ENCODE results near the gene CACNB4.

Gene CACNB4

GRCh38 chr2:151861174-151861573, 237.7 kb downstream of the CACNB4 start:
- no peak for DNase-seq (ENCODE audit: low read depth, low spot score)

GRCh38 chr2:151860613-151861146, 238.2 kb downstream of the CACNB4 start:
- H3K9me3 ChIP-seq (ENCODE audit: insufficient read depth, low read length) = no peaks in the 10 kb centered on the region
- no peak for DNase-seq (ENCODE audit: low read depth, low spot score)
- no peaks in the 10 kb centered on the region for H3K36me3 ChIP-seq (ENCODE audit: insufficient read depth, insufficient read length, low read length)
- no peak for TF ChIP-seq YY1 (IDR thresholded peaks at IDR 0.05; ENCODE audit: insufficient read depth, insufficient read length)
- TF ChIP-seq SUZ12 (IDR thresholded peaks at IDR 0.05; ENCODE audit: extremely low read depth, insufficient read depth, insufficient read length) = no peak
- TF ChIP-seq ZNF274 (IDR thresholded peaks at IDR 0.05; ENCODE audit: low read depth, low read length) = no peak
- H3K9ac ChIP-seq (ENCODE audit: insufficient read length, low read depth) = no peak overlapping the region
- H3K27me3 ChIP-seq (ENCODE audit: insufficient read depth, insufficient read length) = no peaks in the 10 kb centered on the region
- no peaks in the 10 kb centered on the region for H3K4me1 ChIP-seq (ENCODE audit: insufficient read depth, insufficient read length)
- H3K4me3 ChIP-seq (ENCODE audit: insufficient read length, low read depth) = no peak overlapping the region

More at GRCh38 chr2:151861174-151861573, 237.7 kb downstream of the CACNB4 start:
- Histone ChIP-seq H3K4me3 (ENCODE audit: insufficient read length, low read depth) (no peak overlapping the region), H3K36me3 (ENCODE audit: insufficient read depth, insufficient read length, low read length) (no peaks in the 10 kb centered on the region), H3K4me1 (ENCODE audit: insufficient read depth, insufficient read length) (no peaks in the 10 kb centered on the region), H3K27me3 (ENCODE audit: insufficient read depth, insufficient read length) (no peaks in the 10 kb centered on the region), H3K9me3 (ENCODE audit: insufficient read depth, low read length) (no peaks in the 10 kb centered on the region), H3K9ac (ENCODE audit: insufficient read length, low read depth) (no peak overlapping the region)
- TF ChIP-seq YY1 (IDR thresholded peaks at IDR 0.05; ENCODE audit: insufficient read depth, insufficient read length) (no peak), SUZ12 (IDR thresholded peaks at IDR 0.05; ENCODE audit: extremely low read depth, insufficient read depth, insufficient read length) (no peak), ZNF274 (IDR thresholded peaks at IDR 0.05; ENCODE audit: low read depth, low read length) (no peak)

- H3K4me3 ChIP-seq (ENCODE audit: insufficient read length, low read depth) = no peak overlapping the region
- H3K36me3 ChIP-seq (ENCODE audit: insufficient read depth, insufficient read length, low read length) = no peaks in the 10 kb centered on the region
- H3K4me1 ChIP-seq (ENCODE audit: insufficient read depth, insufficient read length) = no peaks in the 10 kb centered on the region
- no peak for DNase-seq (ENCODE audit: low read depth, low spot score)
- no peaks in the 10 kb centered on the region for H3K27me3 ChIP-seq (ENCODE audit: insufficient read depth, insufficient read length)
- TF ChIP-seq SUZ12 (IDR thresholded peaks at IDR 0.05; ENCODE audit: extremely low read depth, insufficient read depth, insufficient read length) (no peak), YY1 (IDR thresholded peaks at IDR 0.05; ENCODE audit: insufficient read depth, insufficient read length) (no peak), ZNF274 (IDR thresholded peaks at IDR 0.05; ENCODE audit: low read depth, low read length) (no peak)
- H3K9me3 ChIP-seq (ENCODE audit: insufficient read depth, low read length) = no peaks in the 10 kb centered on the region
- no peak overlapping the region for H3K9ac ChIP-seq (ENCODE audit: insufficient read length, low read depth)
Observed at GRCh38 chr2:151860210-151860609, 238.6 kb downstream of the CACNB4 start.

GRCh38 chr2:151857650-151858049, 241.2 kb downstream of the CACNB4 start:
- Histone ChIP-seq H3K4me3 (ENCODE audit: insufficient read length, low read depth) (no peak overlapping the region), H3K4me1 (ENCODE audit: insufficient read depth, insufficient read length) (no peaks in the 10 kb centered on the region), H3K27me3 (ENCODE audit: insufficient read depth, insufficient read length) (no peaks in the 10 kb centered on the region), H3K9ac (ENCODE audit: insufficient read length, low read depth) (no peak overlapping the region), H3K9me3 (ENCODE audit: insufficient read depth, low read length) (no peaks in the 10 kb centered on the region), H3K36me3 (ENCODE audit: insufficient read depth, insufficient read length, low read length) (no peaks in the 10 kb centered on the region)
- TF ChIP-seq SUZ12 (IDR thresholded peaks at IDR 0.05; ENCODE audit: extremely low read depth, insufficient read depth, insufficient read length) = no peak
- TF ChIP-seq YY1 (IDR thresholded peaks at IDR 0.05; ENCODE audit: insufficient read depth, insufficient read length) = no peak
- TF ChIP-seq ZNF274 (IDR thresholded peaks at IDR 0.05; ENCODE audit: low read depth, low read length) = no peak
- DNase-seq (ENCODE audit: low read depth, low spot score) = no peak

DNA sequence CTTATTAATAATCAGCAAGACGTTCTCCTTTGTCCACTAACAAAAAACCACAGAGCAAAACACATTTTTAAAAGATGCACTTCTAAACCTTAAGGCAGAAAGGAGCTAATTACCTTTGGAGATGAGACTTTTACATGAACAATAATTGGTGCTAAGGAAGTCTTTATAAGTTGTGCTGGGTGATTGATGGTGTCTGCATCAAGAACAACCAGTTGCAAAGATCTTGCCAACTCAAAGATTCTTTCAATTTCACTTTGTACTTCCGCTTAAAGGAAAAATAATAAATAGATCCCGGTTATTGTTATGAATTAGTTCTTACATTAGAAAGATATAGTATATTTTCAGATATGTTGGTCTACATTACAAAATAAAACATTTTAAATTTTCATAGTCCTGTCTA, 243.7 kb downstream of the CACNB4 start:
- no peaks in the 10 kb centered on the region for H3K4me1 ChIP-seq (ENCODE audit: insufficient read depth, insufficient read length)
- TF ChIP-seq YY1 (IDR thresholded peaks at IDR 0.05; ENCODE audit: insufficient read depth, insufficient read length) (no peak), SUZ12 (IDR thresholded peaks at IDR 0.05; ENCODE audit: extremely low read depth, insufficient read depth, insufficient read length) (no peak), ZNF274 (IDR thresholded peaks at IDR 0.05; ENCODE audit: low read depth, low read length) (no peak)
- H3K27me3 ChIP-seq (ENCODE audit: insufficient read depth, insufficient read length) = no peaks in the 10 kb centered on the region
- no peak overlapping the region for H3K4me3 ChIP-seq (ENCODE audit: insufficient read length, low read depth)
- H3K36me3 ChIP-seq (ENCODE audit: insufficient read depth, insufficient read length, low read length) = no peaks in the 10 kb centered on the region
- no peak overlapping the region for H3K9ac ChIP-seq (ENCODE audit: insufficient read length, low read depth)
- DNase-seq (ENCODE audit: low read depth, low spot score) = no peak
- H3K9me3 ChIP-seq (ENCODE audit: insufficient read depth, low read length) = no peaks in the 10 kb centered on the region

DNA sequence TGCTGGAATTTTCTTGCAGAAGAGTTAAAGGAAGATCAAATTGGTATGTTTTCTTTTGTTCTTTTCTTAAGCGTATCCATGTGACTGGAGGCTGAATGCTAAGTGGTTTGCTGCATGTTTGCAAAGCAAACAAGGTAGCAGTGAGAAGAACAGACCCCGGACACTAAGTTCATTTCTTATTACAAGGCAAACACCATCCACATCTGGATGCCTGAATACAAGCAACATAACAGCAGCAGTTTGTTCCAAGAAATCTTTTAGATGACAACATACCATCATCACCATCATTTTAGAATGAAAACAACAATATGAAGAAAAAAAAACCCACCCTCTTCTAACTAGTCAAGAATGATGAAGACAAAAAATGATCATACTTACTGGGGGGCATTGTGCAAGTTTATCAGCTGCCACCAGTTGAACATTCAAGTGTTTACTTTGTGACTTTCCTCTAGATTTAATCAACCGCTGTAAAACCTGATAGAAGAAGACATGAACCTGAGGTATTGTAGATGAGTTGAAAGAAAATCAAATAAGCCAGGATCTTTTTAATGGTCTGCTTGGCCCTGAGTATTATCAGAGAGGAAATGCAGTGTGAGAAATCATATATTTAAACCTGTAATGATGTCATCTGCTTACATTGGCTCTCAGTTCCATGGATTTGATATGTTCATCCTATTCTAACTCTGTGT, 245.6 kb downstream of the CACNB4 start:
- Histone ChIP-seq H3K4me3 (ENCODE audit: insufficient read length, low read depth) (no peak overlapping the region), H3K9ac (ENCODE audit: insufficient read length, low read depth) (no peak overlapping the region), H3K4me1 (ENCODE audit: insufficient read depth, insufficient read length) (no peaks in the 10 kb centered on the region), H3K27me3 (ENCODE audit: insufficient read depth, insufficient read length) (no peaks in the 10 kb centered on the region), H3K9me3 (ENCODE audit: insufficient read depth, low read length) (no peaks in the 10 kb centered on the region), H3K36me3 (ENCODE audit: insufficient read depth, insufficient read length, low read length) (no peaks in the 10 kb centered on the region)
- TF ChIP-seq YY1 (IDR thresholded peaks at IDR 0.05; ENCODE audit: insufficient read depth, insufficient read length) (no peak), SUZ12 (IDR thresholded peaks at IDR 0.05; ENCODE audit: extremely low read depth, insufficient read depth, insufficient read length) (no peak), ZNF274 (IDR thresholded peaks at IDR 0.05; ENCODE audit: low read depth, low read length) (no peak)
- DNase-seq (ENCODE audit: low read depth, low spot score) = no peak

DNA sequence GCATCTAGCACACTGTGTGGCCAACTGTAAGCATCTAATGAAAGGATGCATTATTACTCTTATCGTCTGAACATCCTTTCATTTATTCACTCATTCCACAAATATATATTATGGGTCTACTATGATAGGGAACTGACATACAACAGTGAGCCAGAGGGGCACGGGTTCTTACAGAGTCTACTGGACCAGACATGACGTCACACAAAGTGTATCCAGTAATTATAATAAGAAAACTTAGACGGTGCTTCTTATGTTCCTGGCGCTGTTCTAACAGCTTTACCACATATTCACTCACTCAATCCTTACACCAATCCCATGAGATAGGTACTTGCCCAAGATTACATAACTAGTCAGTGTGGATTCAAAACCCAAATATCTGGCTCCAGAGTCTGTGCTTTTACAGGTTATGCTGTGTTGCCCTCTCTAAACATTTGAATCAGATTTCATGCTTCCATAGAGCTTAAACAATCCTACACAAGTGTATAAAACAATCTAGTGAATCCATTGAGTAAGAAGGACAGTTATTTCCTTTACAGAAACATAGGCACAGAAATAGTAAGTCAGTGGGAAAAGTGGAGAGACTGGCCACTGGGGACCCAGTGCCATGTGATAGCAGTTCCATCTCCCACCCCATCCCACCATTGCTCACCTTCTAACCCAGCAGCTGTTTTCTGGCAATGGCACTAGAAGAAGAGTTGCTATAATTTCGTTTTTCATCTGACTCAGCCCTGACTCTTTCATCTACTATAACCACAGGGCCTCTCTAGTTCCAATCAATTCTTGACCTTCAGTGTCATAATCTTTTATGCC, 246.4 kb downstream of the CACNB4 start:
- Histone ChIP-seq H3K9ac (ENCODE audit: insufficient read length, low read depth) (no peak overlapping the region), H3K36me3 (ENCODE audit: insufficient read depth, insufficient read length, low read length) (no peaks in the 10 kb centered on the region), H3K27me3 (ENCODE audit: insufficient read depth, insufficient read length) (no peaks in the 10 kb centered on the region), H3K9me3 (ENCODE audit: insufficient read depth, low read length) (no peaks in the 10 kb centered on the region), H3K4me3 (ENCODE audit: insufficient read length, low read depth) (no peak overlapping the region), H3K4me1 (ENCODE audit: insufficient read depth, insufficient read length) (no peaks in the 10 kb centered on the region)
- no peak for DNase-seq (ENCODE audit: low read depth, low spot score)
- TF ChIP-seq SUZ12 (IDR thresholded peaks at IDR 0.05; ENCODE audit: extremely low read depth, insufficient read depth, insufficient read length) (no peak), ZNF274 (IDR thresholded peaks at IDR 0.05; ENCODE audit: low read depth, low read length) (no peak), YY1 (IDR thresholded peaks at IDR 0.05; ENCODE audit: insufficient read depth, insufficient read length) (no peak)
